GM12878 (cell line): ENCODE results near the gene CYP4A22. TPM values are rescaled to one million over a fixed set of nuclear protein-coding genes. Genes with fewer than 3 reads are reported as not detected.

Experiments
- ATAC-seq: fragments of 200-7000 bp; cut with Tn5 transposase; 3 replicates; pipeline ENCODE4 v1.9.1; 2020; ENCODE audit warnings: mild to moderate bottlenecking, moderate library complexity
- BruUV-seq: library from RNA; stranded (reverse); fragments of 400-500 nt; replicated peaks from 2 replicates; lab custom pipeline; 2021; lab: Mats Ljungman, UMichigan
- CTCF ChIA-PET: fragments of 300-600 bp; sonication (Branson Sonifier 250); formaldehyde crosslinking; extraction: SDS; loops from one replicate; lab custom pipeline; 2021; ENCODE audit warnings: inconsistent platforms; lab: Yijun Ruan, JAX
- POLR2A ChIA-PET: fragments of 350-600 bp; formaldehyde crosslinking; extraction: SDS; loops from one replicate; lab custom pipeline; 2021; ENCODE audit warnings: inconsistent platforms; lab: Charles Lee
- RAD21 ChIA-PET: fragments of 300-600 bp; sonication (Branson Sonifier 250); formaldehyde crosslinking; loops from one replicate; lab custom pipeline; 2023; ENCODE audit warnings: antibody characterized with exemption; ENCODE audit not compliant: unreplicated experiment; lab: Charles Lee
- SMC1A ChIA-PET: fragments of 300-600 bp; sonication (Branson Sonifier 250); formaldehyde crosslinking; loops from one replicate; lab custom pipeline; 2023; ENCODE audit not compliant: unreplicated experiment, uncharacterized antibody; lab: Charles Lee
- DNase-seq: peaks from one replicate; pipeline ENCODE4 v3.0.0-alpha.2; 2011; ENCODE audit warnings: low read depth, low spot score
- FAIRE-seq: peaks from 3 replicates; lab custom pipeline; 2011; peaks lifted over from hg19 to GRCh38; lab: Jason Lieb, UNC
- H2AFZ ChIP-seq: 2 replicates; pipeline ENCODE4 v1.6.0; 2011; ENCODE audit warnings: low read depth, low read length, control low read depth; ENCODE audit not compliant: control insufficient read depth
- H3K27ac ChIP-seq: 2 replicates; pipeline ENCODE4 v1.5.1; 2011; ENCODE audit warnings: control low read depth; ENCODE audit not compliant: control insufficient read depth, insufficient read depth
- H3K27me3 ChIP-seq, 2 experiments: replicated peaks in 1 of 2; 2 replicates each; pipeline versions ENCODE4 v1.6.0 to v1.6.1; 2011; ENCODE audit warnings: low read length in 1 of 2; ENCODE audit not compliant: control insufficient read depth in 2 of 2, insufficient read depth in 2 of 2
- H3K36me3 ChIP-seq, 2 experiments: 2 replicates each; pipeline ENCODE4 v1.5.1; 2011; ENCODE audit warnings: low read length in 1 of 2; ENCODE audit not compliant: control insufficient read depth in 2 of 2, insufficient read depth in 2 of 2
- H3K4me1 ChIP-seq: 2 replicates; pipeline ENCODE4 v1.6.1; 2011; ENCODE audit warnings: mild to moderate bottlenecking, low read length, moderate library complexity, mixed read lengths; ENCODE audit not compliant: control insufficient read depth, insufficient read depth
- H3K4me2 ChIP-seq: 2 replicates; pipeline ENCODE4 v1.6.0; 2011; ENCODE audit warnings: control low read depth; ENCODE audit not compliant: control insufficient read depth, insufficient read depth
- H3K4me3 ChIP-seq: fragments of 200-600 bp; sonication (generic); 2 replicates; pipeline ENCODE4 v1.5.1; 2016
- H3K79me2 ChIP-seq: 2 replicates; pipeline ENCODE4 v1.6.0; 2011; ENCODE audit warnings: low read length; ENCODE audit not compliant: control insufficient read depth, insufficient read depth
- H3K9ac ChIP-seq: 2 replicates; pipeline ENCODE4 v1.8.0; 2011; ENCODE audit warnings: low read length, control low read depth, mixed read lengths; ENCODE audit not compliant: control insufficient read depth, insufficient read depth
- H3K9me3 ChIP-seq: replicated peaks from 3 replicates; pipeline ENCODE4 v1.5.1; 2011; ENCODE audit warnings: mild to moderate bottlenecking, low read length; ENCODE audit not compliant: control insufficient read depth, insufficient read depth
- H4K20me1 ChIP-seq: 2 replicates; pipeline ENCODE4 v1.6.0; 2011; ENCODE audit not compliant: control insufficient read depth, insufficient read depth
- MEF2A ChIP-seq: IDR thresholded peaks from 2 replicates; pipeline ENCODE4 v1.6.1; 2011; ENCODE audit warnings: low read depth, mild to moderate bottlenecking, low read length, moderate library complexity; ENCODE audit not compliant: insufficient read depth
- POU2F2 ChIP-seq: IDR thresholded peaks from 3 replicates; pipeline ENCODE4 v1.6.1; 2011; ENCODE audit warnings: low read depth, mild to moderate bottlenecking, low read length, borderline replicate concordance
- RELA ChIP-seq: fragments of 450-650 bp; IDR thresholded peaks from 2 replicates; pipeline ENCODE4 v1.8.0; 2014; ENCODE audit warnings: borderline replicate concordance; ENCODE audit not compliant: partially characterized antibody
- TARDBP ChIP-seq: IDR thresholded peaks from 2 replicates; pipeline ENCODE4 v1.6.1; 2016; ENCODE audit warnings: borderline replicate concordance
- TBL1XR1 ChIP-seq: IDR thresholded peaks from 2 replicates; pipeline ENCODE4 v1.6.1; 2012; ENCODE audit warnings: low read depth, low read length, improper control_type of control experiment
- ZBTB33 ChIP-seq: fragments of 450-650 bp; IDR thresholded peaks from 2 replicates; pipeline ENCODE4 v1.6.1; 2017; ENCODE audit warnings: mild to moderate bottlenecking
- ZNF274 ChIP-seq: IDR thresholded peaks from one replicate; pipeline ENCODE4 v1.8.0; 2011; ENCODE audit not compliant: insufficient read length, insufficient read depth
- WGBS: methylation state at CpG from one replicate; pipeline ENCODE4 v1.1.6; 2016; ENCODE audit warnings: low lambda C conversion rate; ENCODE audit not compliant: insufficient replicate concordance, insufficient coverage; ENCODE audit errors: missing lambda C conversion rate; 5-methylcytosine and 5-hydroxymethylcytosine counted together
- in situ Hi-C: fragments of 300-500 bp; cut with MboI; formaldehyde crosslinking; loops from 9 replicates; pipeline ENCODE4 v1.14.3; 2018; ENCODE audit warnings: mixed read lengths
- intact Hi-C: fragments of 100-400 bp; cut with micrococcal nuclease; formaldehyde crosslinking; loops from one replicate; pipeline ENCODE4 v1.14.2; 2022; ENCODE audit not compliant: unreplicated experiment
- polyA plus RNA-seq, 11 experiments: library from polyadenylated mRNA; depleted of rRNA in 4 of 11; unstranded in 6 of 11; stranded (reverse) in 5 of 11; fragments of >200 nt; fragmentation: Nextera tagmentation in 4 of 11; fragmentation: Illumina TruSeq in 1 of 11; extraction: Ambion mirVana in 4 of 11; extraction: Trizol in 1 of 11; gene quantifications; 1 replicate in 1 of 11; 2 replicates in 10 of 11; pipeline versions ENCODE4 v1.2.1 to v1.2.3, GENCODE V29; 2011 to 2016; ENCODE audit warnings: inconsistent platforms in 2 of 11, missing spikeins in 2 of 11, low read depth in 1 of 11
- total RNA-seq, 4 experiments: library from RNA; depleted of rRNA in 3 of 4; stranded (reverse); fragments of >200 nt in 3 of 4; fragmentation: Illumina TruSeq in 1 of 4; extraction: Trizol in 1 of 4; gene quantifications; 2 replicates each; pipeline versions ENCODE4 v1.2.1 to v1.2.3, GENCODE V29; 2013 to 2021

CYP4A22 gene
- total and polyA plus RNA-seq, 10 of the 15 experiments (the other 5 are each of a cell fraction or from before 2014, with no cell fraction given): not detected

GRCh38 chr1:47187231-47187925 lies 50.1 kb downstream of the CYP4A22 start:
- H3K36me3 ChIP-seq: no peaks in the 10 kb centered on the region
- no peak overlapping the region for H3K4me3 ChIP-seq
- ChIA-PET CTCF (interaction anchor here (0.6 to 2.0 kb wide), 3 partner anchors 9 to 943 kb away, joined by 3 to 12 read pairs (median 3); no protein-coding TSS in a partner anchor), POLR2A (no interaction called here), SMC1A (interaction anchor here (1.3 kb wide), 1 partner anchor 75 kb away, joined by 4 read pairs; no protein-coding TSS in a partner anchor), RAD21 (no interaction called here)
- ATAC-seq: no peak
- no peak overlapping the region for H2AFZ ChIP-seq
- TF ChIP-seq MEF2A (no peak), POU2F2 (no peak), TBL1XR1 (no peak), ZNF274 (no peak), RELA (no peak), TARDBP (no peak), ZBTB33 (no peak)
- H3K4me2 ChIP-seq: no peak overlapping the region
- intact Hi-C loops (no loop called here), in situ Hi-C loops (no loop called here)
- no peaks in the 10 kb centered on the region; a peak in 1 of 4 replicates for H3K27me3 ChIP-seq
- DNase-seq: no peak
- WGBS: 29% methylated on average over 12 of the region's 12 CpGs
- no peak overlapping the region for H3K27ac ChIP-seq
- FAIRE-seq: no peak
- H3K9ac ChIP-seq: no peak overlapping the region
- H3K4me1 ChIP-seq: no peaks in the 10 kb centered on the region
- H4K20me1 ChIP-seq: no peaks in the 10 kb centered on the region
- BruUV-seq: no TSS peak
- no peaks in the 10 kb centered on the region for H3K9me3 ChIP-seq
- no peaks in the 10 kb centered on the region for H3K79me2 ChIP-seq
